GM12892 (cell line): ENCODE measurements around the gene PNO1. TPM values are rescaled to one million over a fixed set of nuclear protein-coding genes. Genes with fewer than 3 reads are reported as not detected.
"Not testable (repeated sequence)": the region's sequence is repeated elsewhere in the genome, so short reads cannot be mapped to it uniquely, and the experiment has no call there.

Experiments used
- DNase-seq: peaks from one replicate; pipeline ENCODE4 v3.0.0; 2011; ENCODE audit not compliant: insufficient read length
- FAIRE-seq: peaks from 2 replicates; lab custom pipeline; 2011; peaks lifted over from hg19 to GRCh38; lab: Jason Lieb, UNC
- POLR2A ChIP-seq: IDR thresholded peaks from 2 replicates; pipeline ENCODE4 v1.6.1; 2011; ENCODE audit warnings: low read depth, low read length, control low read depth
- POLR2AphosphoS5 ChIP-seq: IDR thresholded peaks from 2 replicates; pipeline ENCODE4 v1.6.1; 2011; ENCODE audit warnings: low read depth, low read length, control low read depth
- TAF1 ChIP-seq: IDR thresholded peaks from 2 replicates; pipeline ENCODE4 v1.6.1; 2011; ENCODE audit warnings: low read depth, mild to moderate bottlenecking, control low read depth, low read length, borderline replicate concordance
- polyA plus RNA-seq: library from polyadenylated mRNA; unstranded; fragments of >200 nt; gene quantifications from one replicate; pipeline ENCODE4 v1.2.1, GENCODE V29; 2012; ENCODE audit warnings: missing spikeins, inconsistent platforms; ENCODE audit not compliant: missing spikeins

The PNO1 gene
- polyA plus RNA-seq = 19.8 TPM

- FAIRE-seq = peak; percentile 93
- DNase-seq = peak; percentile 84
- TF ChIP-seq TAF1 (peak; percentile 57; the same call in 1 of the 2 replicates), POLR2A (peak; percentile 66; the same call in 1 of the 2 replicates), POLR2AphosphoS5 (peak; percentile 74; the same call in 1 of the 2 replicates)
Observed at GRCh38 chr2:68157402-68158133, at the start of gene PNO1. TSS of gene PNO1 (plus strand) at chr2:68157888. CDS start at chr2:68157935, 47 bp downstream.

DNA sequence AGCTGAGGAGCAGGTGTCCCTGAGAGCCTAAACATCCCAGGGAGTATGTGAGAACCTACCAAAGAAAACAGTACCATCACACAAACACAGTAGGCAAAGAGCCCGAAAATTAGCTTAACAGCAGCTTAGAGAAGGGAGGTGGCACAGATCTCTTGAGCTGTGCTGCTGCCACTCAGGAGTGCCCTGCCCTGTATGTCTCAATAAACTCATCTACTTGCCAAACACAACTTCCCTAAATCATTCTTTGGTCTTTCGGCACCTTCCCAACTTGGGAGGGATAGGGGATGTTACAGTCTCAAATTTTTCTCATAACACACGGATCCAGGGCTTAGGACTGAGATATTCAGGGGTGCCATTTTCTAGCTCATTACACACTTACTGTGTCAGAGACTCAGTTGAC lies 49.6 kb upstream of the PNO1 start:
- no peak for DNase-seq
- FAIRE-seq = no peak
- TF ChIP-seq TAF1 (no peak), POLR2AphosphoS5 (no peak), POLR2A (no peak)

DNA sequence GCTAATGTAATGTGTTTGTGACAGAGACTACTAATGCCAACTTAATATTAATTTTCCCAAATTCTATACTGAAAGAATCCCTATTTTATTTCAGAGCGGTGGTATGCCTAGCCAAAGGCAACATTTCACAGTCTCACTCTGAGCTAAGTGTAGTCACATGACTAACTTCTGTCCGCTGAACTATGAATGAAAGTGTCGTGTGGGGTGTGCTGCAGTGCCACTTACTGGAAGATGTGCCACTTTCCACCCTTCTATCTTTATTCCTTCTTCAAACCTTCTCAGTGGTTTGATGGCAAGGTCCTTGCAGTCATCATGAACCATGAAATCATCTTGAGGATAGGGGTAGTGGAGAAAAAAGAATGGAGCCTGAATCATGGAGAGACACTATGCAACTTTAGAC lies 47.6 kb upstream of the PNO1 start:
- DNase-seq (no peak), FAIRE-seq (peak; percentile 67)
- TF ChIP-seq TAF1 = no peak
- TF ChIP-seq POLR2A = no peak
- TF ChIP-seq POLR2AphosphoS5 = no peak

- DNase-seq (no peak), FAIRE-seq (no peak)
- no peak for TF ChIP-seq POLR2AphosphoS5
- no peak for TF ChIP-seq POLR2A
- no peak for TF ChIP-seq TAF1
Observed at GRCh38 chr2:68115965-68116364, 41.7 kb upstream of the PNO1 start.

- DNase-seq, FAIRE-seq: not testable (repeated sequence)
Observed at GRCh38 chr2:68117922-68118321, 39.8 kb upstream of the PNO1 start.

- FAIRE-seq (peak; percentile 74), DNase-seq (no peak)
- TF ChIP-seq POLR2A (no peak), TAF1 (no peak), POLR2AphosphoS5 (no peak)
Observed at GRCh38 chr2:68118816-68119215, 38.9 kb upstream of the PNO1 start.

DNA sequence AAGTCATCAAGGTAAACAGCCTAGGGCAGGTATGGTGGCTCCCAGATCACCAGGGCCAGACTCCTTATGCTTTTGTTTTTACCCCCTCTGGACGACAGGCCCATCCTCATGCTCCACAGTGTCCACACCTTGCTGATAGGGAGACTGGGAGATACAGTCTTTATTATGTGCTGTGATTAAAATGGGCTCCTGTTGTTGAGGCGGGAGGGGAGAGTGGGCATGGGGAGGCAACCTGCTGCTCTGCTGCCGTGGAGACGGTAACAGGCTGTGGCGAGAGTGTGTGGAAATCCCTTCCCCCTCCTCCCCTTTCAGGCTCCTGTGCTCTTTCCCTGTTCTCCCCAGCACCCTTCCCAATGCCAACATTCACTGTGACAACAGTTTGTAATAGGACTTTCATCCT lies 38.2 kb upstream of the PNO1 start:
- DNase-seq (no peak), FAIRE-seq (no peak)
- TF ChIP-seq POLR2AphosphoS5 = no peak
- TF ChIP-seq TAF1 = no peak
- TF ChIP-seq POLR2A = no peak

GRCh38 chr2:68121873-68122679 lies 35.6 kb upstream of the PNO1 start:
- FAIRE-seq = peak; percentile 79
- TF ChIP-seq POLR2AphosphoS5 (no peak), POLR2A (no peak), TAF1 (no peak)
- peak; percentile 13 for DNase-seq

- TF ChIP-seq TAF1 (no peak), POLR2AphosphoS5 (no peak), POLR2A (no peak)
- no peak for FAIRE-seq
- no peak for DNase-seq
Observed at GRCh38 chr2:68122680-68122964, 35.1 kb upstream of the PNO1 start.

DNA sequence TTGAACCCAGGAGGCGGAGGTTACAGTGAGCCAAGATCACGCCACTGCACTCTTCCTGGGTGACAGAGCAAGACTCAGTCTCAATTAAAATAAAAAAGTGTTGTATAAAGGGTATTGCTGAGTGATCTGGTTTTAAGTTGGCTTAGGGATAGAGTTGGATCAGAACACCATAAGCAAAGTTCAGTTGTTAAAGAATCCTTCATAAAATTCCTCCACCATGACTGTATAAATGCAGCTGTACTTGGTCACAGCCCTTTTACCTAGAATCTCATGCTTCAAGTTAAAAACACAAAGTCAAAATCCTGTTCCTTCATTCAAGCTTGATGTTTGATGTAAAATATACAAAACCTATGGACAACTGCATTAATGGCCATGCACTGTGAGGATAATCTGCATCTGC lies 33.4 kb upstream of the PNO1 start:
- DNase-seq (no peak), FAIRE-seq (no peak)
- no peak for TF ChIP-seq TAF1
- no peak for TF ChIP-seq POLR2A
- TF ChIP-seq POLR2AphosphoS5 = no peak

DNA sequence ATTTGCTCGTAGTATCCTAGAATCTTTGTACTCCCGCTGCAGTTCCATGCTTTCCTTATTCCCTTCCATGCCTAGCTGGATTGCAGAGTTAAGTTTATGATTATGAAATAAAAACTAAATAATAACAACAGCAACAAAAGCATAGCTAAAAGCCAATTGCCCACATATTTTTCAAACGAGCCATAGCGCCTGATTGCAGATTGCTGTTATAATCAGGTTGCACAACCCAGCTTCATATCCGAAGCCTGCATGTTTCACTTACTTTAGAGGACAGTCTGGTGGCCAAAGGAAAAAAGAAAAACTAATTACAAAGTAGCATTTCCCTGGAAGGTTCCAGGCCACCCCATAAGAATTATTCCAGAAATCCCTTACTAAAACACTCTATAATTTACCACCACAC lies 31.9 kb upstream of the PNO1 start:
- DNase-seq (no peak), FAIRE-seq (no peak)
- no peak for TF ChIP-seq TAF1
- no peak for TF ChIP-seq POLR2A
- TF ChIP-seq POLR2AphosphoS5 = no peak

DNA sequence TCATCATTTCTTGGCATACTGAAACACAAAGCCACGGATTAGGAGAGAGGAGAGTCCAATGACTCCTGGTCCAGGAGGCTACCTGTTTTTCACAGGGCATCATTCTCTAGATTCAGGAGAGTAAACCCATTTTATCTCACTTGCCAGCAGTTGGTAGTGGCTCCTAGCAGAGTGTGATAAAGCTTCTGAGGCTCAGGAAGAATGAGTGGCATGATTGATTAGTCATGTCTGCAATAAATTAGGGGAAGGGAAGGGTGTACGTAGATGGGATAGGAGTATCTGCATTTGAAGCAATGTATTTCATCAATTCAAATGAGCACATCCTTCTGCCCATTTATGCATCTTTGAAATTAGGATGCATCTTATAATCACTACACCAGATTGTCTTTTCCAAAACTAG lies 31.1 kb upstream of the PNO1 start:
- TF ChIP-seq POLR2A (no peak), POLR2AphosphoS5 (no peak), TAF1 (no peak)
- no peak for FAIRE-seq
- no peak for DNase-seq
